Neuron (in vitro differentiated cells): Measurements from ENCODE around the gene HEYL.

Source experiments
- H2AFZ ChIP-seq: one replicate; pipeline ENCODE4 v1.6.1; 2013; ENCODE audit warnings: low read depth, mild to moderate bottlenecking, inconsistent platforms, low read length, moderate library complexity
- H3K27me3 ChIP-seq: one replicate; pipeline ENCODE4 v1.6.1; 2013; ENCODE audit warnings: low read length; ENCODE audit not compliant: insufficient read depth
- H3K36me3 ChIP-seq: one replicate; pipeline ENCODE4 v1.6.1; 2013; ENCODE audit warnings: low read length; ENCODE audit not compliant: insufficient read depth
- H3K4me1 ChIP-seq: one replicate; pipeline ENCODE4 v1.6.1; 2013; ENCODE audit warnings: low read length; ENCODE audit not compliant: insufficient read depth
- H3K4me3 ChIP-seq: 2 replicates; pipeline ENCODE4 v1.5.1; 2013; ENCODE audit warnings: mild to moderate bottlenecking, low read length, moderate library complexity
- H3K9me3 ChIP-seq: one replicate; pipeline ENCODE4 v1.6.1; 2013; ENCODE audit warnings: low read length

The HEYL gene

GRCh38 chr1:39646232-39647081 lies 7.0 kb upstream of the HEYL start:
- Histone ChIP-seq H3K4me3 (no peak overlapping the region), H3K36me3 (no peaks in the 10 kb centered on the region), H2AFZ (no peak overlapping the region), H3K27me3 (peaks cover 29% of the 10 kb centered on the region), H3K9me3 (no peaks in the 10 kb centered on the region), H3K4me1 (no peaks in the 10 kb centered on the region)

- Histone ChIP-seq H3K9me3 (no peaks in the 10 kb centered on the region), H2AFZ (no peak overlapping the region), H3K4me1 (no peaks in the 10 kb centered on the region), H3K36me3 (no peaks in the 10 kb centered on the region), H3K4me3 (no peak overlapping the region), H3K27me3 (peaks cover 38% of the 10 kb centered on the region)
Measured at GRCh38 chr1:39645411-39646043, 6.1 kb upstream of the HEYL start.

DNA sequence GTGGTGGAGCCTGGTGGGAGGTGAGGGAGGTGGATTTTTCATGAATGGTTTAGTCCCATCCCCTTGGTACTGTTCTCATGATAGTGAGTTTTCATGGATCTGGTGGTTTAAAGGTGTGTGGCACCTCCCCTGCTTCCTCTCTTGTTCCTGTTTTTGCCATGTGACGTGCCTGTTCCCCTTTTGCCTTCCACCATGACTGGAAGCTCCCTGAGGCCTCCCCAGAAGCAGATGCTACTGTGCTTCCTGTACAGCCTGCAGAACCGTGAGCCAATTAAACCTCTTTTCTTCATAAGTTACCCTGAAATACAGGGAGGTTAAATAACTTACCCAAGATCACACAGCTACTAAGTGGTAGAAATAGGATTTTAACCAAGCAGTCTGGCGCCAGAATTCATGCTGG lies 4.3 kb upstream of the HEYL start:
- H3K9me3 ChIP-seq: peaks cover 9% of the 10 kb centered on the region
- no peaks in the 10 kb centered on the region for H3K36me3 ChIP-seq
- no peaks in the 10 kb centered on the region for H3K4me1 ChIP-seq
- H3K4me3 ChIP-seq: no peak overlapping the region
- no peak overlapping the region for H2AFZ ChIP-seq
- H3K27me3 ChIP-seq: peaks cover 55% of the 10 kb centered on the region

DNA sequence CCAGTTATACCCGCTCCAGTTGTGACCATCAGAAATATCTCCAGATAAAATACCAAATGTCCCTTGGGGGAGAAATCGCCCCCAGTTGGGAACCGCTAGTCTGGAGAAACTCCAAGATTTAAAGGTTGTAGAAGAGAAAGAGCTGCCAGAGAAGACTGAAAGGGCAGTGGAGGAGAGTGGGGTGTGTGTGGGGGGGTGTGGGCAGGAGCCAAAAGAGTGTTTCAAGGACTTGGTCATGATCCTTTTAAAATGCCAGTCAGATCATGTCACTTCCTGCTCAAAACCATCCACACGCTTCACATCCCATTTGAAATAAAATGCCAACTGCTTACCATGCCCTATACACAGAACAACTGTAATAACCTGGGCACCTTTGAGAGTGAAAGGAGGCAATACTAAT lies 3.4 kb upstream of the HEYL start:
- Histone ChIP-seq H3K4me3 (no peak overlapping the region), H3K9me3 (peaks cover 9% of the 10 kb centered on the region), H2AFZ (no peak overlapping the region), H3K4me1 (no peaks in the 10 kb centered on the region), H3K27me3 (peaks cover 56% of the 10 kb centered on the region), H3K36me3 (no peaks in the 10 kb centered on the region)

DNA sequence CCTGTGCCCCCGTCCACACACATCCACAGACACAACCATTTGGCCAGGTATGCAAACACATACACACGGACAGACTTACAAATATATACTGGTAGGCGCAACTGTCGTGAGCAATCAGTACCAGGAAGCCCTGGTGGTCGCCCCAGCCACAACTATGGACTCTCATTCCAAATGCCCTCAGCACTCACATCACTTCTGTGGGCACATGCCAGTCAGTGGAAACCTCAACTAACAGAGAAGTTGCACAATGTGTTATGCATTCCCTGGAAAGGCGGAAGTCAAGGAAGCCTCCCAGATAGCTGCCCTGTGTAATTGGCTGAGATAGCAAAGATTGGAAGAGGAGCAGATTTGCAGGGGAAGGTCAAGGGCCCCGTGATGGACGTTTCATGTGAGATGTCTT lies 1.4 kb upstream of the HEYL start:
- H2AFZ ChIP-seq: no peak overlapping the region
- no peaks in the 10 kb centered on the region for H3K4me1 ChIP-seq
- H3K36me3 ChIP-seq: no peaks in the 10 kb centered on the region
- peaks cover 58% of the 10 kb centered on the region for H3K27me3 ChIP-seq
- H3K9me3 ChIP-seq: peaks cover 9% of the 10 kb centered on the region
- H3K4me3 ChIP-seq: no peak overlapping the region

GRCh38 chr1:39638965-39639304 lies 508 bp downstream of the HEYL start:
- Histone ChIP-seq H3K27me3 (peaks cover 70% of the 10 kb centered on the region), H3K36me3 (no peaks in the 10 kb centered on the region), H3K9me3 (peaks cover 9% of the 10 kb centered on the region), H3K4me3 (no peak overlapping the region), H2AFZ (no peak overlapping the region), H3K4me1 (no peaks in the 10 kb centered on the region)

- no peak overlapping the region for H3K4me3 ChIP-seq
- H3K36me3 ChIP-seq: no peaks in the 10 kb centered on the region
- H3K27me3 ChIP-seq: peaks cover 75% of the 10 kb centered on the region
- H3K4me1 ChIP-seq: peaks cover 6% of the 10 kb centered on the region
- peaks cover 9% of the 10 kb centered on the region for H3K9me3 ChIP-seq
- H2AFZ ChIP-seq: no peak overlapping the region
Measured at GRCh38 chr1:39637361-39637760, 2.1 kb downstream of the HEYL start.

GRCh38 chr1:39635871-39636210 lies 3.6 kb downstream of the HEYL start:
- H2AFZ ChIP-seq: no peak overlapping the region
- no peaks in the 10 kb centered on the region for H3K36me3 ChIP-seq
- H3K27me3 ChIP-seq: peaks cover 76% of the 10 kb centered on the region
- H3K4me3 ChIP-seq: no peak overlapping the region
- peaks cover 9% of the 10 kb centered on the region for H3K9me3 ChIP-seq
- peaks cover 6% of the 10 kb centered on the region for H3K4me1 ChIP-seq

DNA sequence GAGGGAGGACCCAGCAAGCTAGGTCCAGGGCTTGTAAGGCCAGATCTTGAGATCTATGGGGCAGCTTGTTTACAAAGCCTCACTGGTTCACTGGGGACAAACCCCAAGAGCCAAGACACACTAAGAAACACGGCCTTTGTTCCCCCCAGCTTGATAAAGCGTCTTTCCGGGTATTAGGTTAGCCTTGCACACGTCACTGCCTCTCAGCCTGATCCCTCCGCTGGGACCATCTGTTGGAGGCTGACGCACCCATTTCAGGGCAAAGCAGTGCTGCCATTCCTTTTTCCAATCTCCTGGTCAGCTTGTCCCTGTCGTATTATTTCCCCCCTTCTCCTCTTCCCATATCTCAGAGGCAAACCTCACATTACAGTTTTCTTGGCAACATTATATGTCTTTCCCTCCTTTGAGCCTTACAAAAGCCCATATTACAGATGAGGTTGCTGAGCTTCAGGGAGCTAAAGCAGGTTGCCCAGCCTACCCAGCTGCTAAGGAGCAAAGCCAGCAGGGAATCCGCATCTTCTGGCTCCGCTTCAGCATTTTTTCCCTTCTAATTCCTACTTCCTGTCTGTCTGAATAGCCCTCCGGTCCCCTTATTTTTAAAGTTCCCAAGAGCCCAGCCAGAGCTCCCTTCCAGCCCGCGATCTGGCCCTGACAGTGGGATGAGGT lies 4.1 kb downstream of the HEYL start:
- Histone ChIP-seq H3K4me1 (peaks cover 6% of the 10 kb centered on the region), H3K9me3 (peaks cover 9% of the 10 kb centered on the region), H3K4me3 (no peak overlapping the region), H3K36me3 (no peaks in the 10 kb centered on the region), H2AFZ (no peak overlapping the region), H3K27me3 (peaks cover 71% of the 10 kb centered on the region)

DNA sequence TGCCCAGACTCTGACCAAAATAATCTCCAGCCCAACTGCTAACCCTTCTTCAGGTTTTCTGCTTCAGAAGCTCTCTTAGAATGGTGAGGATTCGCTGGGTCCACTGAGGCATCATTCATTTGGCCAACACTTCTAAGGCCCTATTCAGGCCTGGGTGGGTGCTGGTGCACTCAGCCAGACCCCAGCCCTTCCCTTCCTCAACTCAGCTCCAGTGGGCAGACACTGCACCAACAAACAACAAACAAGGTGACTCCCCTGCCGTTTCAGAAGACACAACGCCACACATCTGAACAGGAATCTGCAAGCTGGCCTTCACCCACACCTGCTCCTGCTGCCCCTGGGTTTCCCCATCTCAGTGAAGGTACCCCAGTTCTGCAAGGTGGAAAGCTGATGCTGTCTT lies 6.0 kb downstream of the HEYL start:
- Histone ChIP-seq H3K36me3 (no peaks in the 10 kb centered on the region), H3K4me3 (no peak overlapping the region), H3K9me3 (no peaks in the 10 kb centered on the region), H3K27me3 (peaks cover 58% of the 10 kb centered on the region), H2AFZ (peak overlapping the region; percentile 67), H3K4me1 (peaks cover 6% of the 10 kb centered on the region)

GRCh38 chr1:39632682-39633417 lies 6.6 kb downstream of the HEYL start:
- Histone ChIP-seq H2AFZ (peak overlapping the region; percentile 67), H3K4me3 (no peak overlapping the region), H3K9me3 (no peaks in the 10 kb centered on the region), H3K4me1 (peaks cover 6% of the 10 kb centered on the region), H3K27me3 (peaks cover 52% of the 10 kb centered on the region), H3K36me3 (no peaks in the 10 kb centered on the region)

DNA sequence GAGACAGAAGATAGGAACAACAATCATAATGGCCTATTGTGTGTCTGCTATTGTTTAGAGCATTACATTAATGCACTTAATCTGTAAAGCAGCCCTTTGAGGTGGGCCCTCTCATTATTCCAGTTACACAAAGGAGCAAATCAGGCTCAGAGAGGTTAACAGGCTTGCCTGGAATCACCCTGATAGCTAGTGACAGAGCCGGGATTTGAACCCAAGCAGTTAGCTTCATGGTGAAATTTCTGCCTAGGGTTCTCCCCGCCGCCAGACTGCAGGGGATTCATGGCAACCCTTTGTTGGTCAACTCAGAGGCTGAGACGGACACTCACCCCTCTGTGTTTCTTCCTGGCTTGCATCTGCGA lies 7.1 kb downstream of the HEYL start:
- no peak overlapping the region for H2AFZ ChIP-seq
- no peaks in the 10 kb centered on the region for H3K9me3 ChIP-seq
- H3K4me3 ChIP-seq: no peak overlapping the region
- peaks cover 6% of the 10 kb centered on the region for H3K4me1 ChIP-seq
- H3K36me3 ChIP-seq: no peaks in the 10 kb centered on the region
- peaks cover 51% of the 10 kb centered on the region for H3K27me3 ChIP-seq
